HG03280 (cell line): Measurements from ENCODE around the gene ICE1.
"Not testable (repeated sequence)": the region's sequence is repeated elsewhere in the genome, so short reads cannot be mapped to it uniquely, and the experiment has no call there.

Experiments
- ATAC-seq: cut with Tn5 transposase; IDR thresholded peaks from one replicate; pipeline ENCODE4 v1.9.1; 2021; ENCODE audit warnings: mild to moderate bottlenecking, moderate library complexity; ENCODE audit not compliant: unreplicated experiment

ICE1 gene, protein sequence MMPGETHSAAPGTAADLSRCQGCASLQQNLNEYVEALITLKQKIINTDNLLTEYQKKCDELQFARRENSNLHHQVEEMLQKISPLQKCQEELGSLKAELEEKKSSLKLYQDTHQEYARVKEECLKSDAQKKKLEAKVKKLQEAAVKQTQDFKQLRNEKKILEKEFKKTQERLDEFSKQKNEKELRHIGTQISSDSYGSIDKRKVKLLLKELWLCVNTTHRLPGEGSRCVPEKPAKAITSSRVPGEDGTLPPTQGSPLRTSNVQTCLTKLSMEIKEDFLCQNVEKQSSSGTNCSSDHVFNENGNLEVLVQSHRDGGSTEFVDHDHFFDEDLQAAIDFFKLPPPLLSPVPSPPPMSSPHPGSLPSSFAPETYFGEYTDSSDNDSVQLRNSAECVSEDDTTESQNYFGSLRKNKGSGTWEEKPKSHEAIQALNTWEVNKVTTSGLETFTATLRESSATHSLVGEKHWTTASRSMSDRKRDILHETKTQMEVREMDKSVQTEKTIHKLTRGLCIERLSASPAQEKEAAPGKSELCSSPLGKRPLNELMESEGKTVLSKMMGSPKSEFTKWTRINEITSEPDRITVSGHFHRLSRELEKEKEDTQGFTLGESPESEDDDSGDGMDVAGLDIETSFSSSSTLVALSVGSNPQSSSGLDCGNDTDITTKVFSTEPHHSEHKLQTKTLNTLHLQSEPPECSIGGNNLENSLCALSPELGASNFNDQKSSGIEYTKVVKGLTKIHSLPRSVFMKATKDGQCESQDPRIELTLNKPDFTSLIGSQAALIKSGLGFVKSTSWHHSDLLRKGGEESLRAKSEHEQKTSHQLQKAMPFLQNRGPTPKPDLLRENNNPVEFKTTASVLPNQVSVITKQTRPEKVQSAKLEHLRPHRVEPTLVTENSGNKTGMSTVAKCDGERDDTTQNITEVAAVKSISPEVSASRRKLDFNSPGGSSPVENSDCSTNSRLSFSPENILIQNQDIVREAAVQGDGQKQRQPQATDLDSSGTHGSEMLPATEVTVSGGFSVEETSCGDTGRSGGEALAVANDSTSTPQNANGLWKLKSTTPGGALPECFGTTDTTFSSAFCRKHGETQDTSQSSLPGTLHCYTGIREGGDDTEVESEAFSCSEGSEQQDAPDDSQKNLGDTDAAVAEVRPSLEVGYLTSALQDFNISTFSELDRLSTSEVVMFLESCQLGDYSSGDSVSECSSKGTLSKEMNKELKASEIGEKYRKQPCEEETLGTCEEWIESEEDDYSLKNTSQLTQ (N-terminal part only)

DNA sequence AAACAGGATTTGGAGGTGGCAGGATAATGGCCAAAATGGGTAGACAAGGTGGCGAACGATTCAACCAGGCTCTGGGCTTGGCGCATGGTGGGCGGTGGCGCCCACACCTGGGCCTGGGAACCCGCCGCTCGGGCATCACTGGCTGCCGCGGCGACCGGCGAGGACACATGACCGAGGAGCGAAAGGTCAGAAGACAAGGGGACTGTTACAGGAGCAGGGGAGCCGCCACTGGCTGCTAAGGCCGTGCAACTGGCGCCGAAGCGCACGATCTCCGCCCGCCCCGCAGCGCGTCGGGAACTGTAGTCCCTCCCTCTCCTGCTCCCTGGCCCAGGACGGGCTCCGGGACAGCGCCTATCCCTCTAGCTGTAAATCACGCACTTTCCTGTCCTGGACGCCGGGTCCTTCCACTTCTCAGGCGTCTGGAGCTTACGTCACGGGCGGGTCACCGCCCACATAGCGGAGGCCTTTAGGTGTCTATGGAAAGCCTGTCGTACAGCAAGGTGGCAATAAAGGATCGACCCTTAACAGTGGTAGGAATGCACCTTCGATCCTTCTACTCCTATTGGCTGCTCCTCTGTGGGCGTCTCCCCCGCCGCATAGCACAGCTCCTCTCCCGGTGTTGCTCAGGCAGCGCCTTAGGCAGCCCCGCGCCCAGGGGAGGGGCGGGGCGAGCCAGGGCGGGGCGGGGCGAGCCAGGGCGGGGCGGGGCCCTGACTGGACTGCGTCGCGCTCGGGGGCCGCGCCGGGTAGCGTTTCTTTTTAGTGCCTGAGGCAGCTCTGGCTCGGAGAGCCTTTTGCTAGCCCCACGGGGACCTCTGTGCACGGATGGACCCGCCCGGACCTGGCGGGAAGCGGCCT, at the start of gene ICE1:
Gene ICE1, plus strand, starts transcription at position 717 of the 858 bp plus-strand sequence. CDS start 239 bp downstream, outside the sequence.
- ATAC-seq: peak; percentile 69

GRCh38 chr5:5372930-5373329, 49.5 kb upstream of the ICE1 start:
- ATAC-seq: no peak

GRCh38 chr5:5373351-5373989, 49.0 kb upstream of the ICE1 start:
- no peak for ATAC-seq

DNA sequence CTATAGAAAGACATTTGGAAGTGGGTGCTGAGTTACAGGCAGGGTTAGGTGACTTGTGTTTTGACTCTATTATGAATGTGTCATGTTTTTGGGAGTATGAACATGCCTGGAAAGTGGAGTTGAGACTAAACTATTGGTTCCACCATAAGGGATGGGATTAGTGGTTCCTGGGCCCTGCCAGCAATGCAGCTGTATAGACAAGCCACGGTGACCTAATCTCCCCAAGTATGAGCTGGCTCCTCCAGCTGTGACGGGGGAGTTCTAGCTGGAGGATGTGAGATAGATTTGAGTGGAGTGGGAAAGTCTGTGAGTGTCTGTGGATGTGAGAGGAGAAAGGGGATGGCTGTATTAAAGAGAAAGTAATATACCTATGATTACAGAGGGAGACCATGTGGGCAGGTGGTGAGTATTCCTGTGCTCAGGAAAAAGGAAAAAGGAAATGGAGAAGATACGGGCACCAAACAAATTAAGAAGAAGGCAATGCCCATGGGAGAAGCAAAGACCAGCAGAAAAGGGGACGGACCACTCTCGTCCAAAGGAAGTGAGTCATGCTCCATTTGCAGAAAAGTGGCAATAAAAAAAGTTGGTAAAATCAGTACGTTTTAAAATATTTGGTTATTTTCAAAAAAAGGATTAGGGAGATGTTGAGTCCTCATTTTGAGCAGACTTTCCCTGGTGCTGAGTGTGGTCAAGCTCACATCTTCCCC, 48.3 kb upstream of the ICE1 start:
- no peak for ATAC-seq

GRCh38 chr5:5377780-5378179, 44.7 kb upstream of the ICE1 start:
- ATAC-seq: no peak

DNA sequence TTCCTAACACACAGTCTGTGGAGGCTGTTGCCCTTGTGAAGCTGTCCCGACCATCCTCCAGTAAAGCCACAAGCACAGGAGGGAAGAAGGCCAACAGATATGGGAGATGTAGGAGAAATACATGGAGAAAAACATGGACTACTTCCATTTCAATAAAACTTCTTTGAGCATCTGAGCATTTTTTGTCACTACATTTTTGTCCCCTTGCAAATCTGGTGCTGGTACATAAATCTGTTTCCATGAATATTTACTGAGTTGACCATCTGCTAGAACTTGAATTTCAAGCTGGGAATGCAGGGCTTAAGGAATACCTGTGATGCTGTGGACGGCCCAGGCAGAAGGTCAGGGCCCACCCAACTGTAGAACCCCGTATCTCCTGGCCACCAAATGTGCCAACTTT, 43.9 kb upstream of the ICE1 start:
- ATAC-seq: no peak

- ATAC-seq: no peak
Observed at GRCh38 chr5:5380298-5380697, 42.2 kb upstream of the ICE1 start.

DNA sequence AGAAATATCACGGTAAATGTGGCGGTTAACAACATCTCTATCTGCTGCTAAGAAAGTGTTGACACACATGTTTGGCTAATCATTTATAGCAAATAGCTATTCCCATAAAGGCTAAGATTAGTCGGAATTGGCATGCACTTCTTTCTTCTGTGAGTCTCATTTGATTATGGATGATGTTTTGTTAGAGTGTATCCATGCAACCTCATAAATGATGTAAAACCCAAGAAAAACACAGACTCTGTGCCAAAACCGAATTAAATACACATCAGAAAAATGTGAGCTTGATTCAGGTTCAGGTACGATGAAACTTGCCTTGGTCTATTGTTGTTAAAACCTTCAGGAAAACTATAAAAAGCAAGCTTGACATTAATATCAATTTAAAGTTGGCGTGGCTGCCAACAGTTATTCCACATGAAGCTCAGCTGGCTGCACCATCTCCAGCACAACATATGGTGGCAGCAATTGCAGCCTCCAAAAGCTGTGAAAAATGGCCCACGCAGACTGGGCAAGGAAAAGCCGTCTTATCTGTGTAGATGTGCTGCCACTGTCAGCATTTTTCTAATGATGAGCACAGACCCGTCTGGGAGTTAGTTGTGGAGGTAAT, 41.1 kb upstream of the ICE1 start:
- no peak for ATAC-seq

- ATAC-seq: no peak
Observed at GRCh38 chr5:5383461-5383860, 39.0 kb upstream of the ICE1 start.

GRCh38 chr5:5384660-5385330, 37.7 kb upstream of the ICE1 start:
- ATAC-seq: no peak

- no peak for ATAC-seq
Observed at GRCh38 chr5:5385331-5385662, 37.2 kb upstream of the ICE1 start.

- no peak for ATAC-seq
Observed at GRCh38 chr5:5386329-5386728, 36.1 kb upstream of the ICE1 start.

DNA sequence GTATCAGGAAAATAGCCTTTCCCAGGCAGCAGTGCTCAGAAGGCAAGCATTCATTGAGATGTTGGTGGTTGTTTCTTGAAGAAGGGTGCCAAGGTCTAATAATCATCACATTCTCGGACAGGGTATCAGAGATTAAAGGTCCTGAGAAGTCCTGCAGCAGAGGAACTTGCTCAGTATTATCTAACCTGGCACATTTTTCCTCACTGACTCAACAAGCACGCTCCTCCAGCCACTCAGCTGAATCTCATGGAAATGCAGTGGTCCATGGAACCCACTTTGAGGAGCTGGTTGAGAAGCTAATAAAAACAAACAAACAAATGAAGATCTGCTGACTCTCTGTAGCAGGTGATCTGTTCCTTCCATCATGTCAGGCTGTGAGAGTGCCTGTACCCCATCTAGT, 35.3 kb upstream of the ICE1 start:
- ATAC-seq: no peak

DNA sequence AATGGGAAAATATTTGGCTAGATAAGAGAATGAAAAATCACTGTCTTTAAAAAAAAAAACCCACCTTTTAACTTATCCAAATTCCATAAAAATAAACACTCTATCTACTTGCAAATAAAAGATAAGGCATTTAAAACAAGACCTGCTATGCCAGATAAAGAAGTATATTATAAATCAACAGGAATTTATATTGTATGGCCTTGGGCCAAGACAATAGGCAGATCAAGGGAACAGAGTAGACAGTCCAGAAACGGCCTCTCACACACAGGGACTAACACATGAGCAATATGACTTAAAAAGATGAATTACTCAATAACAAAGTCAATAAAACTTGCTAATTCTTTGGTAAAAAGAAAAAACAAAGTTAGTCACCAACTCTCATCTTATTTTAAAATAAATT, 34.7 kb upstream of the ICE1 start:
- ATAC-seq: no peak

DNA sequence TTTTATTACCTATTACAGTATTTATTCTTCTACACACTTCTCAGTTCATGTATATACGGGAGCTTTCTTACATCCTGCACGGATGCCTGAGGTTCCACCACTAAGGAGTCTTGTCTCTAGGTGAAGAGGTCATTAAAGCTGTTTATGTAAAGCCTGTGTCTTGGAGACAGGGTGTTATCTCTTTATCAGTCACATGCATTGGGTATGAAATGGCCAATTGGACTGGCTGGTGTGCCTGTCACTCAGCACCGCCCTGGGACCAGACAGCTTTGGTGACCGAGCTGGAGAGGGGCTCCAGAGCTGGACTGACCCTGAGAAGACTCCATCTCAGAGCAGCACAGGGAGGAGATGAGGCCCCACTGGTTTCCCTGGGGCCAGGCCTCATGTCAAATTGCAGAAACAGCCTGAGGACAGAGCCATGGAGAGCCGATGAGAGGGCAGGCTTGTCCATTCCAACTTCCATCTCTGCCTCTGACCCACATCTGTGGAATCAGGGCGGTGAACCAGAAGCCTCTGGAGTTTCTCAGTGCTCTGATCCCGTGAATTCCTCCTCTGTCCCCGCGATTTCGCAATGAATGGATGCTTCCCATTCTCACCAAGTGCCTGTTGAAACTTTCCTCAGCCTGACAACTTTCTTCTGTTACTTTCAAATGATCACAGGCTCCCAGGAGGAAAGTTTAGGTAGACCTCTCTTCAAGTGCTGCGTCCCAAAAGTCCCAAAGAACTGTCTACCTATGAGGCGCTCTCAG, 32.2 kb upstream of the ICE1 start:
- ATAC-seq: not testable (repeated sequence)

DNA sequence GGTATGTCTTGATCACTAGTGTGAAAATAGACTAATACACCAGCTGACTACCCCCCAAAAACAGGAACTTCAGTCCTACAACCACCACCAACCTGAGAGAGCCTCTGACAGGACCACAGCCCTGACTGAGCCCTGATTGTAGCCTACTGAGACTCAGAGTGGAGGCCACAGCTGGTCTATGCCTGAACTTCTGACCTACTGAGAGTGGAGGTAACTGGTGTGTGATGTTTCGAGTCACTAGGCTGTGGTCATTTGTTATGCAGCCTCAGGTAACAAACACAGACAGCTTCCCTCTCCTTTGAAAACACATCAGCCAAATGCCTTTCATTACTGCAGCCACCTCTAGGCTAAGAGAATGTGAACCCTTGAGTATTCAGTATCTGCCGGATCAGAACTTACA, 30.0 kb upstream of the ICE1 start:
- not testable (repeated sequence) for ATAC-seq

DNA sequence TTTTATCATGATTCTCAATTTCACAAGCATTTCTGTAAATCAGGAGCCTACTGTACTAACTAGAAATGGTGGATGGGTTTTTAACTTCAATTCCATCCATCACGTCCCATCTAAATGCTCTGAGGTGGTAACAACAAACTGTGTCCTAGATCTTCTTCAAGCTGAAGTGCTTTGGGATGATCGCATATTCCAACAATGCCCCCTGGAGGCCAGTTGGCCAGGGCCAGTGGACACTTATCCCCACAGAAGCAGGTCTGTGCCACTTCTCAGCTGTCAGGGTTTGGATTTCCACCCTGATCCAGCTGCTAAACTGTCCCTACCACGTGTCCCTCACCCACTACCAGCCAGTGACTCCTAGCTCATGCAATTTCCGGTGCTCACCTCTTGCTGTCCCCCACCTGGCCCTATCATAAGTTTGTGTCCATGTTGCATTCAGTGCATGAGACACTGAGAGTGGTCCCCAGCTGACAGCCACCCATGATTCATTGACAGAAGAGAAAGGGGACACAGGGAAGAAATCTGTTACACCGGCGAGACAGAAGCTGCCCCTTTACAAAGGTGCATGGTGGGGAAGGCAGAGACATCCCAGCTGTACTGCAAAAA, 28.0 kb upstream of the ICE1 start:
- ATAC-seq: not testable (repeated sequence)
